ENCODE measurements around the gene ABCC1.

DNA sequence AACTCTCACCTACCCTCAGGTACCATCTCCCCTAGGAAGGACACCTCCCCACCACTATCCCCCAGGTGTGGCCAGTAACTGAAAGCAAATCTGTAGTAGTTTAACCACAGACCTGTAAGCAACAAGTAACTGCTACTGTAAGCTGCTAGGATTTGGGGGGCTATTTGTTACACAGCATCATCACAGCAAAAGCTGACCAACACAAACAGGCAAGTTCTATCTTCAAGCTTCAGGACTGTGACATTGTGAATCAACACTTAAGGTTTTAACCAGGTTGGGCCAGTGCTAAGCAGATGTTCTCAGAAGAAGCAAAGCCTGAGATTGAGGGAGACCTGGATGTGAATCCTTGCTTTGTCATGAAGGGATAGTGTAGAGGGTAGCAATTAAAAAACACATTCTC, 226.9 kb downstream of the ABCC1 start:
- TF ChIP-seq, protein P1, sequence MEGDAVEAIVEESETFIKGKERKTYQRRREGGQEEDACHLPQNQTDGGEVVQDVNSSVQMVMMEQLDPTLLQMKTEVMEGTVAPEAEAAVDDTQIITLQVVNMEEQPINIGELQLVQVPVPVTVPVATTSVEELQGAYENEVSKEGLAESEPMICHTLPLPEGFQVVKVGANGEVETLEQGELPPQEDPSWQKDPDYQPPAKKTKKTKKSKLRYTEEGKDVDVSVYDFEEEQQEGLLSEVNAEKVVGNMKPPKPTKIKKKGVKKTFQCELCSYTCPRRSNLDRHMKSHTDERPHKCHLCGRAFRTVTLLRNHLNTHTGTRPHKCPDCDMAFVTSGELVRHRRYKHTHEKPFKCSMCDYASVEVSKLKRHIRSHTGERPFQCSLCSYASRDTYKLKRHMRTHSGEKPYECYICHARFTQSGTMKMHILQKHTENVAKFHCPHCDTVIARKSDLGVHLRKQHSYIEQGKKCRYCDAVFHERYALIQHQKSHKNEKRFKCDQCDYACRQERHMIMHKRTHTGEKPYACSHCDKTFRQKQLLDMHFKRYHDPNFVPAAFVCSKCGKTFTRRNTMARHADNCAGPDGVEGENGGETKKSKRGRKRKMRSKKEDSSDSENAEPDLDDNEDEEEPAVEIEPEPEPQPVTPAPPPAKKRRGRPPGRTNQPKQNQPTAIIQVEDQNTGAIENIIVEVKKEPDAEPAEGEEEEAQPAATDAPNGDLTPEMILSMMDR (IDR thresholded peaks at IDR 0.05): no peak
- no peak for TF ChIP-seq ZFX (IDR thresholded peaks at IDR 0.05; ENCODE audit: borderline replicate concordance)

Data from 22Rv1 (cell line).